Measurements from ENCODE around the gene SGSM2.

SGSM2 gene

DNA sequence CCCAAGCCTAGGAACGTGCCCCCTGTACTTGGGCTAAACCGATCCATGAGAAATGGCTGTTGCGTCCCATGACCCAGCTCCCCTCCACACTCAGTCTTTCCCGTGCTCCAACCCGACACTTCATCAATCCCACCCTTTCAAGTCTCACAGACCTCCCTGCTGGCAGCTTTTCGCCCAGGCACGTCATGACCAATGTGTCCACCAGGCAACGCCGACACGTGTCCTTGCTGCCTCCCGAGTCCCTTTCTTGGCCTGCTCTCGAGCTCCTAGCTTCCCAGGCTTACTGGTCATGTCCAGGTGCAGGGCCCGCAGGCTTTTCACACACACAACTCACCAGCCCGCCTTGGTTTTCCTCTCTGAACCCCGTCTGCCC is 51.4 kb downstream of the SGSM2 start:
- peaks cover 0 to 38% (median 37%) of the 10 kb centered on the region in 5 donors for H3K36me3 ChIP-seq (ENCODE audit: control insufficient read depth in 5 of 5, insufficient read depth in 5 of 5, low read length in 5 of 5)
- H3K4me1 ChIP-seq (ENCODE audit: control insufficient read depth in 5 of 5, insufficient read depth in 5 of 5, low read length in 5 of 5), result peaks cover 18 to 42% (median 26%) of the 10 kb centered on the region in 5 donors
- H3K4me3 ChIP-seq (ENCODE audit: low read depth in 1 of 5, low read length in 5 of 5), result no peak overlapping the region
- no peaks in the 10 kb centered on the region for H3K27me3 ChIP-seq (ENCODE audit: control insufficient read depth in 5 of 5, insufficient read depth in 4 of 5, low read length in 5 of 5)
- no peaks in the 10 kb centered on the region for H3K9me3 ChIP-seq (ENCODE audit: control insufficient read depth in 5 of 5, low read length in 5 of 5)
- H3K27ac ChIP-seq (ENCODE audit: low read depth, low read length), result no peak overlapping the region
- H3K9ac ChIP-seq (ENCODE audit: low read length in 5 of 5), result no peak overlapping the region

DNA sequence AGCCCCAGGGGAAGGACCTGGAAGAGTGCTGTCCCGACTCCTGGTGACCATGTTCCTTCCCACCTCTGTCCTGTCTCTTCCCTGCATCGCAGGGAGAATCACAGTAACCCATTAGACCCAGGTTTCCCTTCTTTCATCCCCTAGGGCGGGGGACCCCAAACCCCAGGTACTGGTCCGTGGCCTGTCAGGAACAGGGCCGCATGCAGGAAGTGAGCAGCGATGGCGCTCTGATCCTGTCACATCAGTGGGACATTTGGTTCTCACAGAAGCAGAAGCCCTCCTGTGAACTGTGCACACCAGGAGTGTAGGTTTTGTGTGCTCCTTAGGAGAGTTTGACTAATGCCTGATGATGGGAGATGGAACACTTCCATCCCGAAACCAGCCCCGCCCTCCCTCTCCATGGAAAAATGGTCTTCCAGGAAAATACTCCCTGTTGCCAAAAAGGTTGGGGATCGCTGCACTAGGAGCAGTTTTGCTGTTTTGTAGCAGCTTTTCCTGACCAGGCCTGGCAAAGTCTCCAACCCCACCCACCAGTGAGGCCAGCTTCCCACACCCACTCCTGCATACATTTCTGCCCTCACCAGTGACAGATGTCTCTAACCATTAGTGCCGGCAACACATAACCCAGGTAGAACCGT is 53.0 kb downstream of the SGSM2 start:
- peak overlapping the region; percentile 30 for H3K27ac ChIP-seq (ENCODE audit: low read depth, low read length)

DNA sequence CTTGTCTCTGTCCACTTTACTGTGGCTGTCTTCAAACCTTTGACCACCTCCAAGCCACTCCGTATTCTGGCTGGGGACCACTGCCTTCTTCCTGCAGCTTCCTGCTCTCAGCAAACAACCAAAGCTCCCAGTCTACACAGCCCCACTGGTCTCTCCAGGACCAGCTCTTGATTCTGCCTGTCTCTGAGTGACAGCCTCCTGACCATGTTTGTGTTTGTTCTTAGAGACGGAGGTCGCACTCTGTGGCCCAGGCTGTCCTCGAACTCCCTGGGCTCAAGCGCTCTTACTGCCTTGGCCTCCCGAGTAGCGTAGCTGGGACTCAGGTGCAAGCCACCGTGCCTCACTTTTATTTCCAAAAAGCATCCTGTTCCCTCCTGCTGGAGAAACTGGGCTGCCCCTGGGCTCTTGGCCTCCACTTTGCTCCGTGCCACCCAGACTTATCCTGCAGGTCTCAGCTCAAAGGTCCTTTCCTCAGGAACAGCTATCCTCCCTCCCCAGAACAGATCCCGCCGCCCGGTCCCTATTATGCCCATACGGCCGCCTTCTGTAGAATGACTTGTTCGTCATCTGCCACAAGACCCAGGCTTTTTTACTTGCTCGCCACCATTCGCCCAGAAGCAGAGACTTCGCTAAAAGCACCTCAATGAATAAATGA is 54.4 kb downstream of the SGSM2 start:
- Histone ChIP-seq H3K4me1 (ENCODE audit: control insufficient read depth in 5 of 5, insufficient read depth in 5 of 5, low read length in 5 of 5) (peaks cover 33 to 61% (median 55%) of the 10 kb centered on the region in 5 donors), H3K4me3 (ENCODE audit: low read depth in 1 of 5, low read length in 5 of 5) (peak overlapping the region; percentile 1 to 71 (median 62)), H3K27ac (ENCODE audit: low read depth, low read length) (peak overlapping the region; percentile 94), H3K36me3 (ENCODE audit: control insufficient read depth in 5 of 5, insufficient read depth in 5 of 5, low read length in 5 of 5) (peaks cover 0 to 23% (median 16%) of the 10 kb centered on the region in 5 donors), H3K27me3 (ENCODE audit: control insufficient read depth in 5 of 5, insufficient read depth in 4 of 5, low read length in 5 of 5) (no peaks in the 10 kb centered on the region), H3K9ac (ENCODE audit: low read length in 5 of 5) (peak overlapping the region; percentile 13 to 66 (median 44)), H3K9me3 (ENCODE audit: control insufficient read depth in 5 of 5, low read length in 5 of 5) (no peaks in the 10 kb centered on the region)

More for the DNA sequence above, 53.0 kb downstream of the SGSM2 start:
- H3K9me3 ChIP-seq (ENCODE audit: control insufficient read depth in 5 of 5, low read length in 5 of 5), result no peaks in the 10 kb centered on the region
- no peak overlapping the region for H3K4me3 ChIP-seq (ENCODE audit: low read depth in 1 of 5, low read length in 5 of 5)
- H3K9ac ChIP-seq (ENCODE audit: low read length in 5 of 5), result peak overlapping the region in 3 of 5 donors; percentile 10 to 59 (median 44)
- H3K4me1 ChIP-seq (ENCODE audit: control insufficient read depth in 5 of 5, insufficient read depth in 5 of 5, low read length in 5 of 5), result peaks cover 22 to 51% (median 41%) of the 10 kb centered on the region in 5 donors
- no peaks in the 10 kb centered on the region for H3K27me3 ChIP-seq (ENCODE audit: control insufficient read depth in 5 of 5, insufficient read depth in 4 of 5, low read length in 5 of 5)
- H3K36me3 ChIP-seq (ENCODE audit: control insufficient read depth in 5 of 5, insufficient read depth in 5 of 5, low read length in 5 of 5), result peaks cover 0 to 36% (median 30%) of the 10 kb centered on the region in 5 donors

DNA sequence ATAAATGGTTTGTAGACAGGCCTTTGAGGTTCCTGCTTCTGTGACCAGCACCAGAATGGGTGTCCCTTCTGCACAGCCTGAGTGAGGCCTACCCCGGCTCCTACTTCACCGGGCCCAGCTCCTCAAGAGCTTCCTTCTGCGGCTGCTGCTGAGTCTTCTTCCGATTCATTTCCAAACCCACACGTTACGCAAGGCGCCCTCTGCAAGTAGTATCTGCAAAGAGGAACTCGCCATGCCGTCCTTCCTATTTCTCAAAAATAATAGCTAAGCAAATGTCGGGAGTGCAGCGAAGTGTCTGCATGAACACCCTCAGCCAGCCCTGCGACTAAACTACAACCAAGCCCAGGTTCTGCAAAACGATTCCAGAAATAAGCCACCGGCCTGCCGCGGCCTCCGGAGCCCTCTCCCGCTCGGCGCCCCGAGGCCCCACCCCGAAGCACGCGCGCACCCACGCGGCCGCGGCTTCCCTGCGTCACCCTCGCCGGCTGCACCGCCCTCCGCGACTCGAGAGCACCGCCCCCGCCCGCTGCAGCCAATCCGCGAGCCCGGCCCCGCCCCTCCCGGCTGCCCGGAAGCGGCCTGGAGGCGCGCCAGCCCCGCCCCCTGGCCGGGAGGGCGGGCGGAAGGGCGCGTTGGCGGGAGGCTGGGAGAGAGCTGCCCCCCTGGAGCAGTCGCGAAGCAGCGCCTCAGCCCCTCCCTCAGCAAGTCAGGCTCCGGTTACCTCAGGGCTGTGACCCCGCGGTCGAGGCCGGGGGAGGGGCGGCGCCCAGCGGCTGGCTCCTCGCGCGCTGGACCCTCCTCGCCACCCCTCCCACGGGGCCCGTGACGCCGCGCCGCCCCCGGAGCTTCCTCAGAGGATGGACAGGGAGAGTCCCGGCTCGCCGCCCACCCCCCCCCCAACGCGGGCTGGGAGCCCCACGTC is 55.2 kb downstream of the SGSM2 start:
- H3K4me3 ChIP-seq (ENCODE audit: low read depth in 1 of 5, low read length in 5 of 5), result peak overlapping the region; percentile 62 to 83 (median 72)
- peak overlapping the region; percentile 94 for H3K27ac ChIP-seq (ENCODE audit: low read depth, low read length)
- peaks cover 38 to 69% (median 63%) of the 10 kb centered on the region in 5 donors for H3K4me1 ChIP-seq (ENCODE audit: control insufficient read depth in 5 of 5, insufficient read depth in 5 of 5, low read length in 5 of 5)
- H3K27me3 ChIP-seq (ENCODE audit: control insufficient read depth in 5 of 5, insufficient read depth in 4 of 5, low read length in 5 of 5), result no peaks in the 10 kb centered on the region
- H3K9ac ChIP-seq (ENCODE audit: low read length in 5 of 5), result peak overlapping the region; percentile 42 to 92 (median 66)
- peaks cover 0 to 16% (median 8%) of the 10 kb centered on the region in 5 donors for H3K36me3 ChIP-seq (ENCODE audit: control insufficient read depth in 5 of 5, insufficient read depth in 5 of 5, low read length in 5 of 5)
- H3K9me3 ChIP-seq (ENCODE audit: control insufficient read depth in 5 of 5, low read length in 5 of 5), result no peaks in the 10 kb centered on the region

DNA sequence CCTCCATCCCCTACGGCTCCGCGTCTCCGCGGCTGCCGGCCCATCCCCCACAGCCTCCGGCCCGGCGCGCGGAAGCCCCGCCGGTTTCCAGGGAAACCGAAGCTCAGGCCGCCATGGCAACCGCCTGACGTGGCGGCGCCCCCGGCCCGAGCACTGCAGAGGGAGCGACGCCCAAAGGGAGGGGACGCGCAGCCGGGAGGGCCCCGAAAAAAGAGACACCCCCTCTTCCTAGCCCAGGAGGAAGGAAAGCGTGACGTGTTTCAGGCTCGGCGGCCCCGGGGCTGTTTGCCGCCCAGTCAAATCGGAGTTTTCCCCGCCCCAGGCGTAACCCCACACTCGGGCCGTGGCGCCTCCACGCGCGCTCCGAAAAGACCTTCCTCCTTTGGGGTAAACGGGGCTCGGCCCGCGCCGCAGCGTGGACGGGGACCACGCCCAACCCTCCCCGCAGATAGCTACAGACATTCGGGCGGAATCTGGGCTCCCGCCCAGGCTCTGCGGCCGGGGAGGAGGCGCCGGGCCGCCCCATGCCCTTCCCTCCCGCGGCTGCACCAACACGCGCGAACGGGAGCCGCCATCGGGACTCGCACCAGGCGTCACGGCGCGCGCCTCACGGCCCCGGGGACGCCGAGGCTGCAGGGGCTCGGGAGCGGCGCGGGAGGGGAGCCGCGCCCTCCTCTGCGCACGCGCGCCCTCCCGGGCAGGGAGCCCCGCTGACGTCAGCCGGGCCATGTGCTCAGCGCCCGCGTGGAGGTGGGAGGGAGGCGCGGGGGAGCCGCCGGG is 56.1 kb downstream of the SGSM2 start:
- peaks cover 0 to 7% (median 0%) of the 10 kb centered on the region in 5 donors for H3K36me3 ChIP-seq (ENCODE audit: control insufficient read depth in 5 of 5, insufficient read depth in 5 of 5, low read length in 5 of 5)
- peak overlapping the region in 4 of 5 donors; percentile 72 to 83 (median 74) for H3K4me3 ChIP-seq (ENCODE audit: low read depth in 1 of 5, low read length in 5 of 5)
- H3K4me1 ChIP-seq (ENCODE audit: control insufficient read depth in 5 of 5, insufficient read depth in 5 of 5, low read length in 5 of 5), result peaks cover 40 to 78% (median 71%) of the 10 kb centered on the region in 5 donors
- H3K27me3 ChIP-seq (ENCODE audit: control insufficient read depth in 5 of 5, insufficient read depth in 4 of 5, low read length in 5 of 5), result no peaks in the 10 kb centered on the region
- peak overlapping the region; percentile 94 for H3K27ac ChIP-seq (ENCODE audit: low read depth, low read length)
- H3K9me3 ChIP-seq (ENCODE audit: control insufficient read depth in 5 of 5, low read length in 5 of 5), result no peaks in the 10 kb centered on the region
- peak overlapping the region in 4 of 5 donors; percentile 84 to 92 (median 87) for H3K9ac ChIP-seq (ENCODE audit: low read length in 5 of 5)

DNA sequence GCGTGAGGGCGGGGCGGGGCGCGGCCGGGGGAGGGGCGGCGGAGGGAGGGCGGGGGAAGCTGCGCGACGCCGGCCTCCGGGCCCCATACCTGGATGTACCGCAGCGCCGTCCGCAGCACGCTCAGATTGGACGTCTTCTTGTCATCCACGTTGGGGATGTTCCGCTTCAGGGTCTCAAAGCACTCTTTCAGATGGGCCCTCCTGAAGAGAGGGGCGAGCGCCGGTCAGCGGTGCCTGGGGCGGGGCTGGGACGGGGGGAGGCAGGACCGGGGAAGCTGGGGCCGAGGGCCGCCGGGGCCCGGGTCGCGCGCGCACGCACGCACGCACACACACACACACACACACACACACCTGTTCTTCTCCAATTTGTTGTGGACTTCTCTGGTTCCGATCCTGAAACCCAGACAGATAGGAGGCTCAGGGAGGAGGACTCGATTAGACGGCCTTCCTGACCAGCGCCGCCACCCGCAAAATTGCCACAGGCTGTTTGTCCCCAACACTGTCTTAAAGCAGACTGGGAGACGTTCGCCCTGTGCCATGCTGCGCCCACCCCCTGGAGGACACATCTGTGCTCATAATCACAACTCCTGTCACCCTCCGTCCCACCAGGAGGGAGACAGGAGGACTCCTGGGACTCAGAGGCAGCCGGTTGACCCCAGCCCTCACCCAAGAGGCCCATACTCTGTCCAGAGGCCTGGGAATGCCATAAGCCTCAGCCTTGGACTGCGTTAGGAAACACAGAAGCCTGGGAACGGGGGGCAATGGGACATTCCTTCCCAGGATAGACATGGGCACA is 56.9 kb downstream of the SGSM2 start:
- no peaks in the 10 kb centered on the region for H3K9me3 ChIP-seq (ENCODE audit: control insufficient read depth in 5 of 5, low read length in 5 of 5)
- peaks cover 43 to 84% (median 77%) of the 10 kb centered on the region in 5 donors for H3K4me1 ChIP-seq (ENCODE audit: control insufficient read depth in 5 of 5, insufficient read depth in 5 of 5, low read length in 5 of 5)

DNA sequence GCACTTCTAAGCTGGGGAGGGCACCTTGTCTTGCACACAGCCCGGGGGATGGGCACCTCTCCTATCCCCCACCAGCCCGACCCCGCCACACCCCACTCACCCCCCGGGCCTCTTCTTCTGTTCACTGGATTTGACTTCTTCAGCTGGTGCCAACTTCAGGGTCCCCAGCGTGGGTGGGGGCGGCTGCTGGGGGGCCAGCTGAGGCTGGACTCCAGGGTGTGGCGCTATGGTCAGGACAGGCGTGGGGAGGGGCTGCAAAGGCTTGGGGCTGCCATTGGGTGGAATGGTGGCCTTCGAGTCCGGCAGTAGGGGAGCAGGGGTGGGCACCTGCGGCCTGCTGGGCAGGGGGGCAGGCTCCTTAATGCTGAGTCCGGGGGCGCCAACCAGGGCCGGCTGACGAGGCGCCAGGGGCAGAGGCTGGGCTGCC is 57.5 kb downstream of the SGSM2 start:
- H3K4me3 ChIP-seq (ENCODE audit: low read depth in 1 of 5, low read length in 5 of 5), result peak overlapping the region in 1 of 5 donors; percentile 27

More for the DNA sequence above, 56.9 kb downstream of the SGSM2 start:
- Histone ChIP-seq H3K27me3 (ENCODE audit: control insufficient read depth in 5 of 5, insufficient read depth in 4 of 5, low read length in 5 of 5) (no peaks in the 10 kb centered on the region), H3K9ac (ENCODE audit: low read length in 5 of 5) (peak overlapping the region in 3 of 5 donors; percentile 14 to 62 (median 33)), H3K4me3 (ENCODE audit: low read depth in 1 of 5, low read length in 5 of 5) (peak overlapping the region in 3 of 5 donors; percentile 27 to 45 (median 42)), H3K27ac (ENCODE audit: low read depth, low read length) (peak overlapping the region; percentile 96), H3K36me3 (ENCODE audit: control insufficient read depth in 5 of 5, insufficient read depth in 5 of 5, low read length in 5 of 5) (no peaks in the 10 kb centered on the region)

DNA sequence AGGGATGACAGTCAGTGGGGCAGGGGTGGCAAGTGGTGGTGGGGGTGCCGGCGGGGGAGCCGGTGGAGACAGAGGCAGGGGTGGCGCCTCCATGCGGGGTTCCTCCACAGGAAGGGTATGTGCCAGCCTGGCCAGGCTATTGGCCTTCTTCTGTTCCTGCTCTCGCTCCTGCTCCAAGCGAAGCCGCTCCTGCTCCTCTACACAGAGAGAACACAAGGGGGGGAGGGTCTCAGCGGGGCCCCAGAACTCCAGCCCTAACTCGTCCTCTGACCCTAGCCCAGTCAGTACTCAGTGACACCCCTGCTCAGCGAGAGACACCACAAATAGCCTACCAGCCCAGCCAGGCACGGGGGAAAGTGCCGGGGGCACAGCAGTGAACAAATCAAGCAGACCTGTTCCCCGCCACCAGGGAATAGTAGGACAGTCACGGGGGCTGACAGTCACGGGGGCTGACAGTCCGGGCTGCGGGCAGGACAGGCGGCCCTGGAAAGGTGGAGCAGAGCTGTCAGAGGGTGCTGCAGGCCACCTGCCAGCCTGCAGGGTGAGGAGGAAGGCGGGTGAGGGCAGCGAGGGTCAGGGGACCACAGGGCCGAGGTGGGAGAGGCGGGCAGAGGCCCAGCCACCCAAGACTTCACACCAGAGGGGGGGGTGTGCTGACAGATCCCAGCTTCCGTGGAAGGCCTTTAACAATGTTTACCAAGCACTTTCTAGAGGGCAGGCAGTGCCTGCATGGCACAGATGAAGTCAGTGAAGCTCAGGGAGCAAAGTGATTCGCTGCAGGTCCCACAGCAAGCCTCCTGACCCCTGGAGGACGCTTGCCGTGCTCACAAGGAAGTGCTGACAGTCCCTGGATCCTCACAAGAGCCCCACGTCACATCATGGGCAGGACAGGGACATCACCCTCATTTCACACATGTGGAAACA is 58.2 kb downstream of the SGSM2 start:
- Histone ChIP-seq H3K4me3 (ENCODE audit: low read depth in 1 of 5, low read length in 5 of 5) (peak overlapping the region in 4 of 5 donors; percentile 45 to 53 (median 48)), H3K27ac (ENCODE audit: low read depth, low read length) (peak overlapping the region; percentile 96), H3K9me3 (ENCODE audit: control insufficient read depth in 5 of 5, low read length in 5 of 5) (no peaks in the 10 kb centered on the region), H3K27me3 (ENCODE audit: control insufficient read depth in 5 of 5, insufficient read depth in 4 of 5, low read length in 5 of 5) (no peaks in the 10 kb centered on the region), H3K4me1 (ENCODE audit: control insufficient read depth in 5 of 5, insufficient read depth in 5 of 5, low read length in 5 of 5) (peaks cover 37 to 88% (median 71%) of the 10 kb centered on the region in 5 donors), H3K36me3 (ENCODE audit: control insufficient read depth in 5 of 5, insufficient read depth in 5 of 5, low read length in 5 of 5) (no peaks in the 10 kb centered on the region), H3K9ac (ENCODE audit: low read length in 5 of 5) (peak overlapping the region in 4 of 5 donors; percentile 38 to 82 (median 78))

More for the DNA sequence above, 57.5 kb downstream of the SGSM2 start:
- Histone ChIP-seq H3K9ac (ENCODE audit: low read length in 5 of 5) (no peak overlapping the region), H3K36me3 (ENCODE audit: control insufficient read depth in 5 of 5, insufficient read depth in 5 of 5, low read length in 5 of 5) (no peaks in the 10 kb centered on the region), H3K27ac (ENCODE audit: low read depth, low read length) (peak overlapping the region; percentile 96), H3K9me3 (ENCODE audit: control insufficient read depth in 5 of 5, low read length in 5 of 5) (no peaks in the 10 kb centered on the region), H3K27me3 (ENCODE audit: control insufficient read depth in 5 of 5, insufficient read depth in 4 of 5, low read length in 5 of 5) (no peaks in the 10 kb centered on the region), H3K4me1 (ENCODE audit: control insufficient read depth in 5 of 5, insufficient read depth in 5 of 5, low read length in 5 of 5) (peaks cover 43 to 88% (median 79%) of the 10 kb centered on the region in 5 donors)

Measured in subcutaneous abdominal adipose tissue (tissue), 5 donors.